ENCODE results near the gene PPP1R3G.

The PPP1R3G gene

GRCh38 chr6:5128351-5128750 is 43.2 kb downstream of the PPP1R3G start:
- Histone ChIP-seq H3K4me3 (ENCODE audit: low read depth, low read length) (no peak overlapping the region), H3K27me3 (no peaks in the 10 kb centered on the region), H3K9me3 (no peaks in the 10 kb centered on the region), H3K4me1 (no peaks in the 10 kb centered on the region), H3K36me3 (no peaks in the 10 kb centered on the region)
- TF ChIP-seq CTCF (IDR thresholded peaks at IDR 0.05; ENCODE audit: low read depth, low read length) = no peak
- DNase-seq = no peak

GRCh38 chr6:5130135-5130866 is 45.2 kb downstream of the PPP1R3G start:
- no peak overlapping the region for H3K4me3 ChIP-seq (ENCODE audit: low read depth, low read length)
- no peaks in the 10 kb centered on the region for H3K4me1 ChIP-seq
- no peaks in the 10 kb centered on the region for H3K27me3 ChIP-seq
- H3K36me3 ChIP-seq = no peaks in the 10 kb centered on the region
- H3K9me3 ChIP-seq = no peaks in the 10 kb centered on the region
- no peak for TF ChIP-seq CTCF (IDR thresholded peaks at IDR 0.05; ENCODE audit: low read depth, low read length)
- no peak for DNase-seq

- no peak overlapping the region for H3K4me3 ChIP-seq (ENCODE audit: low read depth, low read length)
Measured at GRCh38 chr6:5132731-5133130, 47.6 kb downstream of the PPP1R3G start.

GRCh38 chr6:5133943-5134342 is 48.8 kb downstream of the PPP1R3G start:
- Histone ChIP-seq H3K27me3 (no peaks in the 10 kb centered on the region), H3K9me3 (no peaks in the 10 kb centered on the region), H3K36me3 (no peaks in the 10 kb centered on the region), H3K4me3 (ENCODE audit: low read depth, low read length) (no peak overlapping the region), H3K4me1 (no peaks in the 10 kb centered on the region)
- no peak for DNase-seq
- no peak for TF ChIP-seq CTCF (IDR thresholded peaks at IDR 0.05; ENCODE audit: low read depth, low read length)

More at GRCh38 chr6:5132731-5133130, 47.6 kb downstream of the PPP1R3G start:
- DNase-seq = no peak
- no peaks in the 10 kb centered on the region for H3K36me3 ChIP-seq
- TF ChIP-seq CTCF (IDR thresholded peaks at IDR 0.05; ENCODE audit: low read depth, low read length) = no peak
- H3K27me3 ChIP-seq = no peaks in the 10 kb centered on the region
- H3K4me1 ChIP-seq = no peaks in the 10 kb centered on the region
- no peaks in the 10 kb centered on the region for H3K9me3 ChIP-seq

GRCh38 chr6:5135788-5136376 is 50.7 kb downstream of the PPP1R3G start:
- Histone ChIP-seq H3K36me3 (no peaks in the 10 kb centered on the region), H3K4me1 (no peaks in the 10 kb centered on the region), H3K27me3 (no peaks in the 10 kb centered on the region), H3K9me3 (no peaks in the 10 kb centered on the region), H3K4me3 (ENCODE audit: low read depth, low read length) (no peak overlapping the region)
- DNase-seq = peak; percentile 45
- TF ChIP-seq CTCF (IDR thresholded peaks at IDR 0.05; ENCODE audit: low read depth, low read length) = peak; percentile 84

- no peak for TF ChIP-seq CTCF (IDR thresholded peaks at IDR 0.05; ENCODE audit: low read depth, low read length)
- Histone ChIP-seq H3K9me3 (no peaks in the 10 kb centered on the region), H3K4me3 (ENCODE audit: low read depth, low read length) (no peak overlapping the region), H3K36me3 (no peaks in the 10 kb centered on the region), H3K27me3 (no peaks in the 10 kb centered on the region), H3K4me1 (no peaks in the 10 kb centered on the region)
- no peak for DNase-seq
Measured at GRCh38 chr6:5136851-5137250, 51.7 kb downstream of the PPP1R3G start.

All from BE2C (cell line).